ENCODE results near the gene JUN. TPM values are rescaled to one million over a fixed set of nuclear protein-coding genes. Genes with fewer than 3 reads are reported as not detected.
A peak's percentile ranks its signal among the peaks of the same experiment; 100 is the strongest.

Gene JUN
- total and polyA plus RNA-seq, 2 of the 4 experiments (the other 2 are of a cell fraction) = 46.6 to 89.1 TPM

GRCh38 chr1:58745117-58745516, 38.7 kb downstream of the JUN start:
- H4K91ac ChIP-seq (ENCODE audit: insufficient read depth, low read depth, low read length) = no peak overlapping the region
- H3K18ac ChIP-seq (ENCODE audit: low read depth, low read length) = peak overlapping the region; percentile 53; the same call in 1 of the 2 replicates
- no peak for DNase-seq
- H3K4me3 ChIP-seq (ENCODE audit: insufficient read depth, low read depth, low read length) = no peak overlapping the region
- peak overlapping the region in 1 of 2 experiments; percentile 66; a peak in 1 of 4 replicates for H4K8ac ChIP-seq (ENCODE audit: low read depth in 2 of 2, low read length in 2 of 2)
- no peak overlapping the region for H3K56ac ChIP-seq (ENCODE audit: extremely low read depth, insufficient read depth, low read length)
- CTCF ChIA-PET = no interaction called here
- H2AFZ ChIP-seq (replicated peaks; ENCODE audit: low read length, poor library complexity) = no peak overlapping the region
- no peak overlapping the region for H3K9ac ChIP-seq (ENCODE audit: low read depth, low read length)
- H3K4me1 ChIP-seq (ENCODE audit: control insufficient read depth, insufficient read depth, low read length) = peaks cover 7% of the 10 kb centered on the region
- no peaks in the 10 kb centered on the region for H3K36me3 ChIP-seq (ENCODE audit: control insufficient read depth, insufficient read depth, low read length)
- peak overlapping the region; percentile 71; the same call in 1 of the 2 replicates for H2BK20ac ChIP-seq (ENCODE audit: low read depth, low read length)
- no peaks in the 10 kb centered on the region for H4K20me1 ChIP-seq (ENCODE audit: insufficient read depth, low read length)
- no peak overlapping the region for H3K27ac ChIP-seq (ENCODE audit: insufficient read depth, low read length)
- BruUV-seq (replicated peaks) = no TSS peak
- H3K79me1 ChIP-seq (ENCODE audit: low read depth in 1 of 2, low read length in 2 of 2) = peaks cover 0 to 3% of the 10 kb centered on the region in 2 experiments; a peak in 1 of 4 replicates
- H3K4ac ChIP-seq (ENCODE audit: low read depth, low read length) = no peak overlapping the region
- no peak for ATAC-seq (ENCODE audit: low read depth)
- H3K23ac ChIP-seq (ENCODE audit: low read depth, low read length) = no peak overlapping the region
- H2BK120ac ChIP-seq (ENCODE audit: low read depth, low read length) = peak overlapping the region; percentile 75
- in situ Hi-C loops (cut with MboI; ENCODE audit: low sequenced_read_pairs) = loop anchor here (25.0 kb wide), 1 partner anchor 1192 kb away; the partner anchor contains the start of gene CYP2J2
- dilution Hi-C loops (cut with HindIII; ENCODE audit: low sequenced_read_pairs, unreplicated experiment) = loop anchor here (25.0 kb wide), 1 partner anchor 1017 kb away; no protein-coding TSS in a partner anchor
- H3K27me3 ChIP-seq (ENCODE audit: control insufficient read depth, insufficient read depth, low read length) = no peaks in the 10 kb centered on the region
- POLR2A ChIA-PET (ENCODE audit: unreplicated experiment) = interaction anchor here (1.6 kb wide), 1 partner anchor 10 kb away, joined by 6 read pairs; no protein-coding TSS in a partner anchor
- H4K5ac ChIP-seq (ENCODE audit: low read depth, low read length) = no peak overlapping the region
- H3K9me3 ChIP-seq (ENCODE audit: control insufficient read depth, insufficient read depth, low read length) = no peaks in the 10 kb centered on the region
- WGBS, 2 experiments (ENCODE audit: extremely low coverage in 2 of 2, insufficient read length in 1 of 2) = no CpG with 5 or more reads among the region's 1 CpG
- H3K14ac ChIP-seq (replicated peaks; ENCODE audit: low read depth, low read length) = no peak overlapping the region
- H3K4me2 ChIP-seq (ENCODE audit: low read depth, low read length) = no peak overlapping the region
- H2BK15ac ChIP-seq (ENCODE audit: low read depth, low read length) = 0 out of 3 replicates have a peak overlapping the region, but pooled peaks have one; percentile 74
- H3K9me1 ChIP-seq (ENCODE audit: insufficient read depth, low read length) = peaks cover 16% of the 10 kb centered on the region
- intact Hi-C loops (cut with micrococcal nuclease) = loop anchor here (5.0 kb wide), 1 partner anchor 1202 kb away; no protein-coding TSS in a partner anchor
- no peak overlapping the region for H2AK9ac ChIP-seq (replicated peaks; ENCODE audit: low read depth, low read length, poor library complexity)
- peak overlapping the region; percentile 26 for H2BK5ac ChIP-seq (ENCODE audit: low read depth, low read length, poor library complexity, severe bottlenecking)
- H2AK5ac ChIP-seq (ENCODE audit: low read depth, low read length) = peak overlapping the region; percentile 70
- TF ChIP-seq MAFK (IDR thresholded peaks at IDR 0.05; ENCODE audit: low read depth, low read length) = no peak
- no peak for TF ChIP-seq SMC3 (IDR thresholded peaks at IDR 0.05; ENCODE audit: low read depth, low read length)
- TF ChIP-seq MXI1 (IDR thresholded peaks at IDR 0.05; ENCODE audit: borderline replicate concordance, low read depth, low read length) = no peak
- no peak for TF ChIP-seq ELK1 (IDR thresholded peaks at IDR 0.05; ENCODE audit: borderline replicate concordance, low read depth, low read length)

Measured in IMR-90 (cell line).